ENCODE results near the gene PPIG. TPM values are rescaled to one million over a fixed set of nuclear protein-coding genes. Genes with fewer than 3 reads are reported as not detected.

PPIG gene
- total RNA-seq, 4 donors from 2014 or later = 38.5 to 54.0 (median 46.3) TPM

GRCh38 chr2:169620509-169620908 lies 36.4 kb downstream of the PPIG start:
- Histone ChIP-seq H3K36me3 (peaks cover 8 to 9% of the 10 kb centered on the region in 2 donors), H3K27ac (no peak overlapping the region), H3K4me1 (no peaks in the 10 kb centered on the region), H3K9me3 (no peaks in the 10 kb centered on the region), H3K27me3 (no peaks in the 10 kb centered on the region), H3K4me3 (replicated peaks in 1 of 3) (no peak overlapping the region)
- 87 to 93% methylated on average over 1 of the region's 1 CpG for WGBS, 2 donors
- no peak for DNase-seq
- TF ChIP-seq POLR2A (IDR thresholded peaks at IDR 0.05) = no peak
- no peak for TF ChIP-seq CTCF (IDR thresholded peaks at IDR 0.05)
- intact Hi-C loops (cut with DNase I) = no loop called here

DNA sequence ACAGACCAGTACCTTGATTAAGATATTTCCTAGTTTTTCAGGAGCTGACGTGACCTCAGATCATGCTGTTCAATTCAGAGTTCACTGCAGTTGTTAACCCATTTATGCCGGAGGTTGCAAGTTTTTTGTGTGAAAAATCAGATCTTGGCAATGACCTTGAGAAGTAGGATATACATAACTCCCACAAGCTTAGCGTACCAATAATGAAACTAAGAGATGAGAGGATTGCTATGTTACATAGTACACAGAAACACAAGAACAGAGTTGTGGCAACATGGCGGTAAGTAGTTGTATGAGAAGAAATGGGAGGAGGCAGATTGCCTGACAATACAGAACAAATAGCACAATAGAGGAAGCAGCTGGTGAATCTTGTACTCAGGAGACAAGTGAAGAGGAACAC lies 39.1 kb downstream of the PPIG start:
- Histone ChIP-seq H3K27ac (no peak overlapping the region), H3K4me1 (no peaks in the 10 kb centered on the region), H3K36me3 (peaks cover 4 to 5% of the 10 kb centered on the region in 2 donors), H3K27me3 (no peaks in the 10 kb centered on the region), H3K4me3 (replicated peaks in 1 of 3) (no peak overlapping the region), H3K9me3 (no peaks in the 10 kb centered on the region)
- TF ChIP-seq POLR2A (IDR thresholded peaks at IDR 0.05) (no peak), CTCF (IDR thresholded peaks at IDR 0.05) (no peak)
- no peak for DNase-seq
- WGBS, 2 donors = 93 to 94% methylated on average over 4 of the region's 4 CpGs
- intact Hi-C loops (cut with DNase I) = no loop called here

DNA sequence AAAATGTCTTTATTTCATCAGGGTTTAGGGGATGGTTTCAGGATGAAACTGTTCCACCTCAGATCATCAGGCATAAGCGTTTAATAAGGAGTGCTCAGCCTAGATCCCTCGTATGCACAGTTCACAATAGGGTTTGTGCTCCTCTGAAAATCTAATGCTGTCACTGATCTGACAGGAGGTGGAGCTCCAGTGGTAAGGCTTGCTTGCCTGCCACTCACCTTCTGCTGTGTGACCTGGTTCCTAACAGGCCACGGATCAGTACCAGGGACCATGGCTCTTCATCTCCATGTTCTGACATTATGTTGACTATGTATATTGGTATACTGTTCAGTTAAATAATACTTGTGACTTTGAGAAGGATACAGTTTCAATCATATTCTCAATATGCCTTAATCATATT lies 41.6 kb downstream of the PPIG start:
- no peaks in the 10 kb centered on the region for H3K27me3 ChIP-seq
- H3K4me1 ChIP-seq = no peaks in the 10 kb centered on the region
- H3K36me3 ChIP-seq = peaks cover 5 to 6% of the 10 kb centered on the region in 2 donors

GRCh38 chr2:169636440-169637097 lies 52.4 kb downstream of the PPIG start:
- Histone ChIP-seq H3K9me3 (no peaks in the 10 kb centered on the region), H3K4me3 (replicated peaks in 1 of 3) (no peak overlapping the region), H3K27me3 (no peaks in the 10 kb centered on the region), H3K36me3 (peaks cover 51 to 59% of the 10 kb centered on the region in 2 donors), H3K4me1 (no peaks in the 10 kb centered on the region), H3K27ac (no peak overlapping the region)
- intact Hi-C loops (cut with DNase I) = no loop called here
- TF ChIP-seq CTCF (IDR thresholded peaks at IDR 0.05) (no peak), POLR2A (IDR thresholded peaks at IDR 0.05) (no peak)
- no peak for DNase-seq
- 93 to 95% methylated on average over 8 of the region's 8 CpGs for WGBS, 2 donors

More for the DNA sequence above, 41.6 kb downstream of the PPIG start:
- intact Hi-C loops (cut with DNase I) = no loop called here
- 88 to 91% methylated on average over 3 of the region's 3 CpGs for WGBS, 2 donors
- Histone ChIP-seq H3K9me3 (no peaks in the 10 kb centered on the region), H3K4me3 (replicated peaks in 1 of 3) (no peak overlapping the region), H3K27ac (no peak overlapping the region)
- DNase-seq = no peak
- TF ChIP-seq POLR2A (IDR thresholded peaks at IDR 0.05) (no peak), CTCF (IDR thresholded peaks at IDR 0.05) (no peak)

GRCh38 chr2:169637620-169638019 lies 53.5 kb downstream of the PPIG start:
- H3K36me3 ChIP-seq = peaks cover 45 to 50% of the 10 kb centered on the region in 2 donors

More at GRCh38 chr2:169637620-169638019, 53.5 kb downstream of the PPIG start:
- intact Hi-C loops (cut with DNase I) = no loop called here
- 96% methylated on average over 3 of the region's 3 CpGs for WGBS, 2 donors
- Histone ChIP-seq H3K4me1 (no peaks in the 10 kb centered on the region), H3K9me3 (no peaks in the 10 kb centered on the region), H3K4me3 (replicated peaks in 1 of 3) (no peak overlapping the region), H3K27me3 (no peaks in the 10 kb centered on the region), H3K27ac (no peak overlapping the region)
- DNase-seq = no peak
- TF ChIP-seq CTCF (IDR thresholded peaks at IDR 0.05) = no peak
- no peak for TF ChIP-seq POLR2A (IDR thresholded peaks at IDR 0.05)
